ENCODE measurements around the gene EFEMP2. TPM values are rescaled to one million over a fixed set of nuclear protein-coding genes. Genes with fewer than 3 reads are reported as not detected.

The EFEMP2 gene
- total and polyA plus RNA-seq, 8 donors: 21.0 to 37.9 (median 28.9) TPM

GRCh38 chr11:65816696-65817095 lies 55.9 kb downstream of the EFEMP2 start:
- peaks cover 0 to 10% (median 2%) of the 10 kb centered on the region in 4 donors for H3K36me3 ChIP-seq
- no peak overlapping the region for H3K4me3 ChIP-seq
- 97 to 99% (median 97%) methylated on average over 3 of the region's 3 CpGs for WGBS, 5 donors
- intact Hi-C loops (cut with DNase I; ENCODE audit: low total_unique reads): loop anchor here (5.0 kb wide), 1 partner anchor 104 kb away; the partner anchor contains the start of gene KAT5
- no peak overlapping the region for H3K27ac ChIP-seq
- no peaks in the 10 kb centered on the region for H3K9me3 ChIP-seq
- no peaks in the 10 kb centered on the region for H3K27me3 ChIP-seq
- no peak for DNase-seq
- TF ChIP-seq POLR2AphosphoS5 (IDR thresholded peaks at IDR 0.05): no peak
- TF ChIP-seq CTCF (IDR thresholded peaks at IDR 0.05): no peak
- no peak for TF ChIP-seq POLR2A (IDR thresholded peaks at IDR 0.05)
- no peak for TF ChIP-seq EP300 (IDR thresholded peaks at IDR 0.05)
- H3K4me1 ChIP-seq: peaks cover 4 to 39% (median 30%) of the 10 kb centered on the region in 4 donors

Other genes starting within 250 kb of the EFEMP2 start
- gene SIPA1, start 234.7 kb downstream of the EFEMP2 start, total RNA-seq: 10 to 100 TPM; 13.2 to 47.5 (median 33.8) TPM
- gene SIPA1, start 234.7 kb downstream of the EFEMP2 start, polyA plus RNA-seq: 10 to 100 TPM; 59.9 to 80.4 (median 67.6) TPM
- 10 to 100 TPM; 27.4 to 68.8 (median 54.0) TPM for gene RELA, start 209.9 kb downstream of the EFEMP2 start, total RNA-seq
- gene RELA, start 209.9 kb downstream of the EFEMP2 start, polyA plus RNA-seq: 10 to 100 TPM; 37.9 to 56.8 (median 39.2) TPM
- 10 to 100 TPM; 13.3 to 99.1 (median 58.7) TPM for gene KAT5, start 160.5 kb downstream of the EFEMP2 start, total RNA-seq
- gene KAT5, start 160.5 kb downstream of the EFEMP2 start, polyA plus RNA-seq: 10 to 100 TPM; 51.5 to 76.8 (median 53.5) TPM
- gene RNASEH2C, start 152.0 kb downstream of the EFEMP2 start, total RNA-seq: 100 to 1,000 TPM in 1 of 5 donors, 10 to 100 TPM in 4; 14.1 to 171 (median 49.0) TPM
- 10 to 100 TPM; 69.2 to 86.4 (median 83.9) TPM for gene RNASEH2C, start 152.0 kb downstream of the EFEMP2 start, polyA plus RNA-seq
- gene AP5B1, start 91.8 kb downstream of the EFEMP2 start, total RNA-seq: 10 to 100 TPM in 4 of 5 donors, 1 to 10 TPM in 1; 7.3 to 44.9 (median 19.6) TPM
- 1 to 10 TPM; 3.6 to 5.1 (median 3.7) TPM for gene AP5B1, start 91.8 kb downstream of the EFEMP2 start, polyA plus RNA-seq
- gene OVOL1, start 85.7 kb downstream of the EFEMP2 start, total RNA-seq: 100 to 1,000 TPM in 1 of 5 donors, 10 to 100 TPM in 1, 1 to 10 TPM in 2, not detected in 1; 1.2 to 120 (median 9.9) TPM
- 1 to 10 TPM in 2 of 3 donors, under 1 TPM in 1; 0.92 to 7.8 (median 1.3) TPM for gene OVOL1, start 85.7 kb downstream of the EFEMP2 start, polyA plus RNA-seq
- 1 to 10 TPM in 2 of 5 donors, under 1 TPM in 1, not detected in 2; 0.29 to 1.4 (median 1.3) TPM for gene SNX32, start 38.8 kb downstream of the EFEMP2 start, total RNA-seq
- under 1 TPM; 0.25 to 0.90 (median 0.61) TPM for gene SNX32, start 38.8 kb downstream of the EFEMP2 start, polyA plus RNA-seq
- gene CFL1, start 14.6 kb downstream of the EFEMP2 start, total RNA-seq: 1,000 to 10,000 TPM in 1 of 5 donors, 100 to 1,000 TPM in 4; 389 to 1,430 (median 677) TPM
- 100 to 1,000 TPM; 534 to 874 (median 658) TPM for gene CFL1, start 14.6 kb downstream of the EFEMP2 start, polyA plus RNA-seq
- gene MUS81, start 12.4 kb downstream of the EFEMP2 start, total RNA-seq: 100 to 1,000 TPM in 2 of 5 donors, 10 to 100 TPM in 3; 26.4 to 162 (median 81.1) TPM
- 10 to 100 TPM; 32.7 to 64.6 (median 32.9) TPM for gene MUS81, start 12.4 kb downstream of the EFEMP2 start, polyA plus RNA-seq
- gene CTSW, start 7.0 kb upstream of the EFEMP2 start, total RNA-seq: 1 to 10 TPM in 2 of 5 donors, under 1 TPM in 1, not detected in 2; 0.58 to 2.2 (median 1.1) TPM
- 1 to 10 TPM in 2 of 3 donors, under 1 TPM in 1; 0.43 to 2.7 (median 1.6) TPM for gene CTSW, start 7.0 kb upstream of the EFEMP2 start, polyA plus RNA-seq
- gene FIBP, start 15.7 kb upstream of the EFEMP2 start, total RNA-seq: 100 to 1,000 TPM in 2 of 5 donors, 10 to 100 TPM in 3; 25.4 to 488 (median 74.3) TPM
- gene FIBP, start 15.7 kb upstream of the EFEMP2 start, polyA plus RNA-seq: 10 to 100 TPM; 45.2 to 76.5 (median 66.0) TPM
- 10 to 100 TPM in 4 of 5 donors, 1 to 10 TPM in 1; 7.0 to 68.9 (median 20.6) TPM for gene CCDC85B, start 17.9 kb upstream of the EFEMP2 start, total RNA-seq
- gene CCDC85B, start 17.9 kb upstream of the EFEMP2 start, polyA plus RNA-seq: 10 to 100 TPM; 25.1 to 50.4 (median 42.5) TPM
- gene FOSL1, start 27.6 kb upstream of the EFEMP2 start, total RNA-seq: 10 to 100 TPM in 1 of 5 donors, 1 to 10 TPM in 2, not detected in 2; 1.7 to 43.3 (median 1.9) TPM
- 10 to 100 TPM in 2 of 3 donors, 1 to 10 TPM in 1; 7.0 to 14.7 (median 14.1) TPM for gene FOSL1, start 27.6 kb upstream of the EFEMP2 start, polyA plus RNA-seq
- 10 to 100 TPM in 3 of 5 donors, 1 to 10 TPM in 2; 3.1 to 16.8 (median 10.1) TPM for gene C11orf68, start 46.3 kb upstream of the EFEMP2 start, total RNA-seq
- gene C11orf68, start 46.3 kb upstream of the EFEMP2 start, polyA plus RNA-seq: 10 to 100 TPM; 26.9 to 31.3 (median 29.6) TPM
- gene DRAP1, start 46.6 kb upstream of the EFEMP2 start, total RNA-seq: 100 to 1,000 TPM in 1 of 5 donors, 10 to 100 TPM in 4; 13.3 to 133 (median 49.2) TPM
- 10 to 100 TPM; 64.0 to 89.2 (median 77.9) TPM for gene DRAP1, start 46.6 kb upstream of the EFEMP2 start, polyA plus RNA-seq
- gene TSGA10IP, start 72.7 kb upstream of the EFEMP2 start, total RNA-seq: not detected
- not detected for gene TSGA10IP, start 72.7 kb upstream of the EFEMP2 start, polyA plus RNA-seq
- gene SART1, start 88.9 kb upstream of the EFEMP2 start, total RNA-seq: 100 to 1,000 TPM in 2 of 5 donors, 10 to 100 TPM in 3; 26.1 to 278 (median 38.4) TPM
- gene SART1, start 88.9 kb upstream of the EFEMP2 start, polyA plus RNA-seq: 10 to 100 TPM; 76.1 to 93.2 (median 88.9) TPM
- gene EIF1AD, start 129.4 kb upstream of the EFEMP2 start, total RNA-seq: 10 to 100 TPM in 2 of 5 donors, 1 to 10 TPM in 2, not detected in 1; 3.8 to 26.1 (median 12.9) TPM
- 10 to 100 TPM; 10.5 to 13.6 (median 13.1) TPM for gene EIF1AD, start 129.4 kb upstream of the EFEMP2 start, polyA plus RNA-seq
- 10 to 100 TPM; 12.3 to 58.4 (median 27.2) TPM for gene BANF1, start 129.7 kb upstream of the EFEMP2 start, total RNA-seq
- 100 to 1,000 TPM; 150 to 207 (median 180) TPM for gene BANF1, start 129.7 kb upstream of the EFEMP2 start, polyA plus RNA-seq
- gene CST6, start 139.2 kb upstream of the EFEMP2 start, total RNA-seq: 10 to 100 TPM in 1 of 5 donors, not detected in 4; 47.8 TPM
- 1 to 10 TPM in 1 of 3 donors, under 1 TPM in 1, not detected in 1; 0.50 to 6.6 TPM for gene CST6, start 139.2 kb upstream of the EFEMP2 start, polyA plus RNA-seq
- gene CATSPER1, start 153.7 kb upstream of the EFEMP2 start, total RNA-seq: not detected
- gene CATSPER1, start 153.7 kb upstream of the EFEMP2 start, polyA plus RNA-seq: 1 to 10 TPM in 1 of 3 donors, under 1 TPM in 2; 0.08 to 1.4 (median 0.68) TPM
- not detected for gene GAL3ST3, start 176.4 kb upstream of the EFEMP2 start, total RNA-seq
- not detected for gene GAL3ST3, start 176.4 kb upstream of the EFEMP2 start, polyA plus RNA-seq
- gene SF3B2, start 179.6 kb upstream of the EFEMP2 start, total RNA-seq: 100 to 1,000 TPM in 4 of 5 donors, 10 to 100 TPM in 1; 52.7 to 366 (median 164) TPM
- gene SF3B2, start 179.6 kb upstream of the EFEMP2 start, polyA plus RNA-seq: 100 to 1,000 TPM in 1 of 3 donors, 10 to 100 TPM in 2; 71.4 to 110 (median 99.9) TPM
- gene PACS1, start 197.5 kb upstream of the EFEMP2 start, total RNA-seq: 100 to 1,000 TPM in 2 of 5 donors, 10 to 100 TPM in 3; 47.0 to 269 (median 57.4) TPM
- gene PACS1, start 197.5 kb upstream of the EFEMP2 start, polyA plus RNA-seq: 10 to 100 TPM; 14.7 to 24.3 (median 18.2) TPM

Measured in stomach (tissue), 9 donors.